ENCODE data around the gene TPST2. TPM values are rescaled to one million over a fixed set of nuclear protein-coding genes. Genes with fewer than 3 reads are reported as not detected.

Gene TPST2
- total RNA-seq, 1 donor from 2014 or later = 14.2 TPM

DNA sequence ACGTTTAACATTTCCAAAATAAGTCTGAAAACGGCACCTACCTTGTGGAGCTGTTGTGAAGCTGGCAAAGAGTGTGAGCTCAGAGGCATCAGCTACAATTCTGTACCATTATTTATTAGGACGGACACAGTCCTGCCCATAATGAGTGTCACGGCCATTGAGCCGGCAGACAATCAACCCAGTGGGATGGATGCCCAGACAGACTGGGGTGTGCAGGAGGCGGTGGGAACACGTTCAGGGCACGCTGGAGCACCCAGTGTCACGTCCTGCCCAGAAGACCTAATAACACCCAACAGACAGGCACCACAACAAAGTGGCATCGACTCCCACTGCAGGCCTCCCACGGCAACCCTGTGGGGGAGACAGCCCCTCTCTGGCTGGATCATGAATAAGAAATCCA is 34.5 kb downstream of the TPST2 start:
- no peaks in the 10 kb centered on the region for H3K36me3 Mint-ChIP-seq (ENCODE audit: low read depth)
- DNase-seq (ENCODE audit: low spot score) = no peak
- H3K4me1 Mint-ChIP-seq (ENCODE audit: low read depth) = no peaks in the 10 kb centered on the region
- no peak overlapping the region for H3K4me3 Mint-ChIP-seq (ENCODE audit: low read depth)
- intact Hi-C loops (cut with micrococcal nuclease) = no loop called here
- no peaks in the 10 kb centered on the region for H3K9me3 Mint-ChIP-seq
- H3K27me3 Mint-ChIP-seq (ENCODE audit: low read depth) = no peaks in the 10 kb centered on the region
- H3K27ac Mint-ChIP-seq = no peak overlapping the region

DNA sequence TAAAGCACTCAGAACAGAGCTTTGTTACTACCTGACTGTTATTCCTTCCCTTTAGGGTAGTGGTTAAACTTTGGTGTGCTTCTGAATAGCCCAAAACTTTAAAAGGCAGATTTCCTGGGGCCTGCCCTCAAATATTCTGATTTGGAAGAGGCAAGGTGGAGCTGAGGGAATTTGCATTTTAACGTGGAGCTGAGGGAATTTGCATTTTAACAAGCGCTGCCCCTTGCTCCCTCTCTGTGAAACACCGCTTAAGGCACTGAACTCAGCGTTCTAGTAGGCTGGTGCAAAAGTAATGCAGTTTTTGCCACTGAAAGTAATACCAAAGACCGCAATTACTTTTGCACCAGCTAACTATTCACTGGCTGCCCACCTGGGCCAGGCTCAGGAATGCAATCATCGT is 35.0 kb downstream of the TPST2 start:
- Mint-ChIP-seq H3K4me1 (ENCODE audit: low read depth) (no peaks in the 10 kb centered on the region), H3K27ac (no peak overlapping the region), H3K9me3 (no peaks in the 10 kb centered on the region), H3K36me3 (ENCODE audit: low read depth) (no peaks in the 10 kb centered on the region), H3K4me3 (ENCODE audit: low read depth) (no peak overlapping the region), H3K27me3 (ENCODE audit: low read depth) (no peaks in the 10 kb centered on the region)
- no peak for DNase-seq (ENCODE audit: low spot score)
- intact Hi-C loops (cut with micrococcal nuclease) = no loop called here

DNA sequence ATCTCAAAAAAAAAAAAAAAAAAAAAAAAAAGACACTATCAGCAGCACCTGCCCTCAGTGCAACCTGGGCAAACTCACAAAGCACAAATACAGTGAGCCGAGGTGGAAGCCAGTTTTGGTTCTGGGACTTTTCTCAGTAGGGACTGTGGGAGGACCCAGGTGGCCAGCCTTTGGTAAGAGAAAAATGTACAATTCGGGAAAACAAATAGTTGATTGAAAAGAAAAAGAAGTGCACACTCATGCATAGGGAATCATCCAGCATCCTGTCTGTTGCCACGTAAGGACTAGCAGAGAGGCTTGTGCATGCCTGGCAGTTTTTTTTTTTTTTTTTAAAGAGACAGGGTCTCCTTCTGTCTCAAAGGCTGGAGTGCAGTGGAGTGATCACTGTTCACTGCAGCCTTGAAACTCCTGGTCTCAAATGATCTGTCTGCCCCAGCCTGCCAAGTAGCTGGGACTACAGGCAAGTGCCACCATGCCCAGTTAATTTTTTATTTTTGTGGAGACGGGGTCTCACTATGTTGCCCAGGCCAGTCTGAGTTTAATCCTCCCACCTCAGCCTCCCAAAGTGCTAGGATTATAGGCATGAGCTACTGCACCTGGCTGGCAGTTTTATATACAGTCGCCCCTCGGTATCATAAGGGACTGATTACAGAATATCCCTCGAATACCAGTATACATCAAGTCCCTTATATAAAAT is 36.7 kb downstream of the TPST2 start:
- no peak overlapping the region for H3K4me3 Mint-ChIP-seq (ENCODE audit: low read depth)
- H3K27ac Mint-ChIP-seq = no peak overlapping the region
- H3K27me3 Mint-ChIP-seq (ENCODE audit: low read depth) = no peaks in the 10 kb centered on the region
- no peaks in the 10 kb centered on the region for H3K36me3 Mint-ChIP-seq (ENCODE audit: low read depth)
- no peak for DNase-seq (ENCODE audit: low spot score)
- intact Hi-C loops (cut with micrococcal nuclease) = no loop called here
- H3K9me3 Mint-ChIP-seq = no peaks in the 10 kb centered on the region
- no peaks in the 10 kb centered on the region for H3K4me1 Mint-ChIP-seq (ENCODE audit: low read depth)

DNA sequence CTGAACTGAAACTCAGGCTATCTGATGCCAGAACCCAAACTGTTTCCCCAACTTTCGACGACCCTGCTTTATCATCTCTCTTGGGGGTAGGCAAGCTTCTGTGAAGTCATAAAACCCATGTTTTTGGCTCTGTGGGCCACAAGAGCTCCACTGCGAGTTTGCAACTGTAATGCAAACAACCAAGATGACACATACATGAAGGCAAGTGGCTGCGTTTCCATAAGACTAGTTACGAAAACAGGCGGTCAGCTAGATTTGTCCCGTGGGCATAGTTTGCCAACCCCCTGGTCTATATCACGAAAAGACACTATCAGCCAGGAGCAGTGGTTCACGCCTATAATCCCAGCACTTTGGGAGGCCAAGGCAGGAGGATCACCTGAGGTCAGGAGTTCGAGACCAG is 37.5 kb downstream of the TPST2 start:
- H3K36me3 Mint-ChIP-seq (ENCODE audit: low read depth) = peaks cover 2% of the 10 kb centered on the region
- DNase-seq (ENCODE audit: low spot score) = no peak
- H3K27ac Mint-ChIP-seq = no peak overlapping the region
- no peak overlapping the region for H3K4me3 Mint-ChIP-seq (ENCODE audit: low read depth)
- intact Hi-C loops (cut with micrococcal nuclease) = no loop called here
- no peaks in the 10 kb centered on the region for H3K27me3 Mint-ChIP-seq (ENCODE audit: low read depth)
- H3K9me3 Mint-ChIP-seq = no peaks in the 10 kb centered on the region
- H3K4me1 Mint-ChIP-seq (ENCODE audit: low read depth) = peaks cover 2% of the 10 kb centered on the region

DNA sequence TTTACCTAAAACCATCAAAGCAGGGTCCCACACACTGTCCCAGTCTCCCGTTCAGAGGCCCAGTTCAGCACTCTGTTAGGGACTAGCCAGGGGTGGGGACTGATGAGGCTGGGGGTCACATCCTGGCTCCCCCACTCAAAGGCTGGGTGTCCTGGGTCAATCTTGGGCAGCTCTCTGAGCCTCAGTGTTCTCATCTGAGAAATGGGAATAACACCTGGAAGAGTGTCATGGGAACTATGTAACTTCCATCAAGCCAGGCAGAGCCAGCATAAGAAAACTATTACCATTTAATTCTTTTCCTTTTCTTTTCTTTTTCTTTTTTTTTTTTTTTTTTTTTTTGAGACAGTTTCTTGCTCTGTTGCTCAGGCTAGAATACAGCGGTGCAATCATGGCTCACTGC is 38.4 kb downstream of the TPST2 start:
- intact Hi-C loops (cut with micrococcal nuclease) = no loop called here
- Mint-ChIP-seq H3K4me3 (ENCODE audit: low read depth) (no peak overlapping the region), H3K27ac (no peak overlapping the region), H3K4me1 (ENCODE audit: low read depth) (peaks cover 9% of the 10 kb centered on the region), H3K36me3 (ENCODE audit: low read depth) (peaks cover 11% of the 10 kb centered on the region), H3K27me3 (ENCODE audit: low read depth) (no peaks in the 10 kb centered on the region), H3K9me3 (no peaks in the 10 kb centered on the region)
- no peak for DNase-seq (ENCODE audit: low spot score)

DNA sequence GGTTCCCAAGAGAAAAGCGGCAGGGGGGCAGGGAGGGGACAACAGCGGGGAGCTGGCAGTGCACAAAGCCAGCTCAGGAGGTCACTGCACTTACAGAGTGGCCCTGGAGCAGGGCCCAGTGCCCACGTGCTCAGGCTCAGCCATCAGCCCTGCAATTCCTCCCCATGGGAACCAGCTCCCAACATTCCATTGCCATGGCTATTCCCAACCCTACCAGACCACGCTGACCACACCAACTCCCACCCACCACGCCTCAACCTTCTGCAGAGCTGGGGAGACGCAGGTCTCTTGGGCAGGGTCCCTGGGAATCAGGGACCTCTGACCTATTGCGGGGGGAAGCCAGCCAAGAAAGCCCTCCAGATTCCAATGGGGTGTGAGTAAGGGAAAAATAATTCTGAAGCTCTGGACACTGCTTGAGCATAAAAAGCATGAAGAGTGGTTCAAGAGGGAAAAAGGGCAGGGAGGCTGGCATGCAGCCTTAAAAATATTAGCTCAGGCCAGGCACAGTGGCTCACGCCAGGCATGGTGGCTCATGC is 39.4 kb downstream of the TPST2 start:
- Mint-ChIP-seq H3K4me1 (ENCODE audit: low read depth) (peaks cover 12% of the 10 kb centered on the region), H3K27ac (no peak overlapping the region), H3K4me3 (ENCODE audit: low read depth) (no peak overlapping the region), H3K36me3 (ENCODE audit: low read depth) (peaks cover 12% of the 10 kb centered on the region), H3K27me3 (ENCODE audit: low read depth) (no peaks in the 10 kb centered on the region), H3K9me3 (no peaks in the 10 kb centered on the region)
- DNase-seq (ENCODE audit: low spot score) = no peak
- intact Hi-C loops (cut with micrococcal nuclease) = no loop called here

DNA sequence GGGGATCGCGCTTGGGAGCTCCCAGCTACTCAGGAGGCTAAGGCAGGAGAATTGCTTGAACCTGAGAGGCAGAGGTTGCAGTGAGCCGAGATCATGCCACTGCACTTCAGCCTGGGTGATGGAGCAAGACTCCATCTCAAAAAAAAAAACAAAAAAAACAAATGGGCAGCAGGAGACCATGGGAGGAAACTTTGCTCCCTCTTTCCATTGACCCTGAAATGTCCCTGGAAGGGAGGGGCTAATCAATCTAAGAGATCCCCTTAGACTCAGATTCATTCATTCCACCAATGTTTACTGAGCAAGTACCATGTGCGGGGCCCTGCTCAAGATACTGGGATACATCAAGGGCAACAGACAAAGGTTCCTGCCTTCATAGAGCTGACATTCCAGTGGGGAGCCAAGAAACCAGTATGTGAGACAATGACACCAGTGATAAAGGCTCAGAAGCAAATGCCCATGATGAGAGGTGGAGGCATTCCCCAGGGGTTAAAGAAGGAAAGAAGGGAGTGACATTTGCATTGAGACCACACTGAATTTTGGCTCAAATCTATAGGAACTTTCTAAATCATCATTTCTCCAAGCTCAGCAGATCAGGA is 39.9 kb downstream of the TPST2 start:
- peaks cover 12% of the 10 kb centered on the region for H3K4me1 Mint-ChIP-seq (ENCODE audit: low read depth)
- H3K27ac Mint-ChIP-seq = no peak overlapping the region
- H3K4me3 Mint-ChIP-seq (ENCODE audit: low read depth) = no peak overlapping the region
- H3K36me3 Mint-ChIP-seq (ENCODE audit: low read depth) = peaks cover 14% of the 10 kb centered on the region
- intact Hi-C loops (cut with micrococcal nuclease) = no loop called here
- DNase-seq (ENCODE audit: low spot score) = no peak
- no peaks in the 10 kb centered on the region for H3K27me3 Mint-ChIP-seq (ENCODE audit: low read depth)
- H3K9me3 Mint-ChIP-seq = no peaks in the 10 kb centered on the region

DNA sequence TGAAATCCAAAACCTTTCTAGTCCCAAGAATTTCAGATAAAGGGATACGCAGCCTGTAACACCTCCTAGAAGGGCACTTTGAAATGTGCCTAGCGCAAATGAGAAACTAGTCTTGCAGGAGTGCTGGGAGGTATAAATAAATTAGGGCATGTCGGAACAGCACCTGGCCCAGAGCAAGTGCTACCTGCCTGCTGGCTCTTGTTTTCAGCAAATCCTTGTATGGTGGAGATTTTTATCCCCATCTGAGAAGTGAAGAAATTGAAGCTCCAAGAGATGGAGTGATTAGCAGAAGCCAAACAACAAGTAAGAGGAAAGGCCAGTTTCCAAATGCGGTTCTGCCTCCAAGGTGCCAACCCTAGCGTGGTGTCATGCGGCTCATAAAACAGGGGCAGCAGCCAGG is 40.9 kb downstream of the TPST2 start:
- Mint-ChIP-seq H3K27ac (no peak overlapping the region), H3K27me3 (ENCODE audit: low read depth) (no peaks in the 10 kb centered on the region), H3K4me1 (ENCODE audit: low read depth) (peaks cover 12% of the 10 kb centered on the region), H3K36me3 (ENCODE audit: low read depth) (peaks cover 15% of the 10 kb centered on the region), H3K9me3 (no peaks in the 10 kb centered on the region), H3K4me3 (ENCODE audit: low read depth) (no peak overlapping the region)
- intact Hi-C loops (cut with micrococcal nuclease) = no loop called here
- no peak for DNase-seq (ENCODE audit: low spot score)

DNA sequence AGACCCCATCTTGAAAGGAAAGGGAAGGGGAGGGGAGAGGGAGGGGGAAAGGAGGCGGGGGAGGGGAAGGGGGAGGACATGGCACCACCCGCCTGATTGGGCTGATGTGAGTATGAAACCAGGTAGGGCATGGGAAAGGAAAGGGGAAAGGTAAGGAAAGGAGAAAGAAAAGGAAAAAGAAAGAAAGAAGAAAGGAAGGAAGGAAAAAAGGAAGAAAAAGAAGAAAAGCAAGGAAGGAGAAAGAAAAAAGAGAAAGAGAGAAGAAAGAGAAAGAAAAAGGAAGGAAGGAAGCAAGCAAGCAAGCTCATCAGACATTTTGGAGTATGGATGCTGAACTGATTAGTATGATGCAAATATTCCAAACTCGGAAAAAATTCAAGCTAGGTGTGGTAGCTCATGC is 41.6 kb downstream of the TPST2 start:
- H3K4me1 Mint-ChIP-seq (ENCODE audit: low read depth) = peaks cover 12% of the 10 kb centered on the region
- intact Hi-C loops (cut with micrococcal nuclease) = no loop called here
- DNase-seq (ENCODE audit: low spot score) = no peak

DNA sequence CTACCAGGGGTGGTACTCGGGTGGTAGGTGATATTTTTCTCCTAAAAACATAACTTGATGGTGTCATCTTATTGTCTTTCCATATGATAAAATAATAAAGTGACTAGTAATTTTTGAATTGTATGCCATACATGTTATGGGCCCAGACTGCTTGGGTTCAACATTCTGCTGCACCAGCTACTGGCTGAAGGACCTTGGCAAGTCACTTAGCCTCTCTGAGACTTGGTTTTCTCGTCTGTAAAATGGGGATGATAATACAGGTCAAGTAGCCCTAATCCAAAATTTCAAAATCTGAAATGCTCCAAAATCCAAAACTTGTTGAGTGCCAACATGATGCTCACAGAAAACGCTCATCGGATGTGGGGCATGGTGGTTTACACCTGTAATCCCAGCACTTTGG is 42.1 kb downstream of the TPST2 start:
- no peak overlapping the region for H3K4me3 Mint-ChIP-seq (ENCODE audit: low read depth)
- H3K27me3 Mint-ChIP-seq (ENCODE audit: low read depth) = no peaks in the 10 kb centered on the region
- peaks cover 14% of the 10 kb centered on the region for H3K4me1 Mint-ChIP-seq (ENCODE audit: low read depth)
- peaks cover 15% of the 10 kb centered on the region for H3K36me3 Mint-ChIP-seq (ENCODE audit: low read depth)
- DNase-seq (ENCODE audit: low spot score) = no peak
- intact Hi-C loops (cut with micrococcal nuclease) = no loop called here
- no peaks in the 10 kb centered on the region for H3K9me3 Mint-ChIP-seq
- no peak overlapping the region for H3K27ac Mint-ChIP-seq

More for the DNA sequence above, 41.6 kb downstream of the TPST2 start:
- no peaks in the 10 kb centered on the region for H3K27me3 Mint-ChIP-seq (ENCODE audit: low read depth)
- no peak overlapping the region for H3K27ac Mint-ChIP-seq
- H3K36me3 Mint-ChIP-seq (ENCODE audit: low read depth) = peaks cover 15% of the 10 kb centered on the region
- H3K4me3 Mint-ChIP-seq (ENCODE audit: low read depth) = no peak overlapping the region
- H3K9me3 Mint-ChIP-seq = no peaks in the 10 kb centered on the region

DNA sequence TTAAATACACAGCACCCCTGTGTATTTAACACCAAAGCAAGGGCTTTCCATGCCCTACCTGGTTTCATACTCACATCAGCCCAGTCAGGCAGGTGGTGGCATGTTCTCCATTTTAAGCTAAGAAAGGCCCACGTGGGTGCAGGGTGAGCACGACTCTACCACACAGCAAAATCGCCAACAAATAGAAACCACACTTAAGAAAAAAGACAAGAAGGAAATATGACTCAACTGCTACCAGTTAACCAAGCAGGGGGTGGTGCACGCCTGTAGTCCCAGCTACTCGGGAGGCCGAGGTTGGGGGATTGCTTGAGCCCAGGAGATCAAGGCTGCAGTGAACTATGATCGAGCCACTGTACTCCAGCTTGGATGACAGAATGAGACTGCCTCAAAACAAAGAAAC is 42.5 kb downstream of the TPST2 start:
- intact Hi-C loops (cut with micrococcal nuclease) = no loop called here

DNA sequence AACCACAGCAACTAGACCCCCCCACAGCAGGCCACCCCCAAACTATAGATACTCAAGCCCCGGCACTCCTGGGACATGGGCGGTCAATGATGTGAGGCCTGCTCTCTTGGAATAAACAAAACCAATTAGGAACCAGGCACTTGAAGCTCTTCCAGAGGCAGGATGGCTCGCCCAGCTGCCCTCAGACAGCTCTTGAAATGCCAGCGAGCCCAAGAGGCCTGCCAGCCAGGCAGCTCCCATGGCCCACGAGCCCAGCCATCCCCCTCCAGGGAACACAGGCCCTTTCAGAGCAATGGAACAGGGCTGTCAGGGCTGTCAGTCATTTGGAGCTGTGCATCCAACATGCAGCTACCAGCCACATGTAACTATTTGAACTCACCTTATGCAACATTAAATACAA is 43.6 kb downstream of the TPST2 start:
- intact Hi-C loops (cut with micrococcal nuclease) = no loop called here
- no peaks in the 10 kb centered on the region for H3K27me3 Mint-ChIP-seq (ENCODE audit: low read depth)
- peaks cover 18% of the 10 kb centered on the region for H3K4me1 Mint-ChIP-seq (ENCODE audit: low read depth)
- DNase-seq (ENCODE audit: low spot score) = no peak
- H3K27ac Mint-ChIP-seq = no peak overlapping the region
- H3K9me3 Mint-ChIP-seq = no peaks in the 10 kb centered on the region
- no peak overlapping the region for H3K4me3 Mint-ChIP-seq (ENCODE audit: low read depth)
- peaks cover 15% of the 10 kb centered on the region for H3K36me3 Mint-ChIP-seq (ENCODE audit: low read depth)

More for the DNA sequence above, 42.5 kb downstream of the TPST2 start:
- DNase-seq (ENCODE audit: low spot score) = no peak
- Mint-ChIP-seq H3K27ac (no peak overlapping the region), H3K9me3 (no peaks in the 10 kb centered on the region), H3K36me3 (ENCODE audit: low read depth) (peaks cover 15% of the 10 kb centered on the region), H3K4me3 (ENCODE audit: low read depth) (no peak overlapping the region), H3K27me3 (ENCODE audit: low read depth) (no peaks in the 10 kb centered on the region), H3K4me1 (ENCODE audit: low read depth) (peaks cover 18% of the 10 kb centered on the region)

DNA sequence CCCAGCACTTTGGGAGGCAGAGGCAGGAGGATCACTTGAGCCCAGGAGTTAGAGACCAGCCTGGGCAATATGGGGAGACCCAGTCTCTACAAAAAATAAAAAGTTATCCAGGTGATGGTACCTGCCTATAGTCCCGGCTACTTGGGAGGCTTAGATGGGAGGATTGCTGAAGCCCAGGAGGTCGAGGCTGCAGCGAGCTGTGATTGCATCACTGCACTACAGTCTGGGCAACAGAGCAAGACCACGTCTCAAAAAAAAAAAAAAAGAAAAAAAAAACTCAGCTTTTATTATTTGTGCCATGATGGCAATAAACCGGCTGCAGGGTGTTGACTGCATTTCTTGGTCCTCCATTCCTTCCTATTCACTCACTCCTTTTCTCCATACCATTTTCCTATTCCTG is 44.1 kb downstream of the TPST2 start:
- Mint-ChIP-seq H3K27me3 (ENCODE audit: low read depth) (no peaks in the 10 kb centered on the region), H3K4me1 (ENCODE audit: low read depth) (peaks cover 18% of the 10 kb centered on the region), H3K27ac (no peak overlapping the region), H3K36me3 (ENCODE audit: low read depth) (peaks cover 15% of the 10 kb centered on the region), H3K4me3 (ENCODE audit: low read depth) (no peak overlapping the region), H3K9me3 (no peaks in the 10 kb centered on the region)
- intact Hi-C loops (cut with micrococcal nuclease) = no loop called here
- DNase-seq (ENCODE audit: low spot score) = no peak

Data from activated T-helper 2 cell treated with anti-CD3 and anti-CD28 coated beads, Interferon-gamma antibody, Interleukin-2, Interleukin-4, amounts not matched to agents 10 μg/mL and 5 μg/mL and 100 μg/mL, durations not matched to agents 14 hours and 24 hours and 36 hours (primary cell).